Left ventricle myocardium inferior (tissue), 1 donor: Measurements from ENCODE around the gene NPY2R. TPM values are rescaled to one million over a fixed set of nuclear protein-coding genes. Genes with fewer than 3 reads are reported as not detected.

Experiments used
- DNase-seq: peaks from one replicate; pipeline ENCODE4 v3.0.0-alpha.2; 2020
- H3K27ac ChIP-seq: fragments of 200-600 bp; replicated peaks from 2 replicates; pipeline ENCODE4 v1.8.0; 2021
- H3K27me3 ChIP-seq: fragments of 200-600 bp; 2 replicates; pipeline ENCODE4 v1.8.0; 2021; ENCODE audit warnings: low read depth
- H3K36me3 ChIP-seq: fragments of 200-600 bp; 2 replicates; pipeline ENCODE4 v1.8.0; 2021
- H3K4me1 ChIP-seq: fragments of 200-600 bp; 2 replicates; pipeline ENCODE4 v1.8.0; 2021
- H3K4me3 ChIP-seq: fragments of 200-600 bp; 2 replicates; pipeline ENCODE4 v1.8.0; 2021; ENCODE audit warnings: mild to moderate bottlenecking, moderate library complexity
- H3K9me3 ChIP-seq: fragments of 200-600 bp; replicated peaks from 2 replicates; pipeline ENCODE4 v1.8.0; 2021
- CTCF ChIP-seq: fragments of 200-600 bp; IDR thresholded peaks from 2 replicates; pipeline ENCODE4 v1.8.0; 2021; ENCODE audit warnings: antibody characterized with exemption, mild to moderate bottlenecking, borderline replicate concordance
- intact Hi-C: fragments of 100-400 bp; cut with micrococcal nuclease; formaldehyde crosslinking; loops from one replicate; pipeline ENCODE4 v1.11.0; 2022
- total RNA-seq: library from RNA; stranded (reverse); fragmentation: NEBNext Ultra II Directional; extraction: Animal tissue kit (Norgen Biotek cat#: 25700); gene quantifications from one replicate; pipeline ENCODE4 v1.2.1, GENCODE V29; 2021
- donor health status: DM: no; HTN: yes; CAD: no; lungs with severe emphysema.

The NPY2R gene
- total RNA-seq, 1 donor from 2014 or later, result not detected

GRCh38 chr4:155207534-155208257 is 740 bp upstream of the NPY2R start:
- DNase-seq, result no peak
- no peak overlapping the region for H3K27ac ChIP-seq
- H3K36me3 ChIP-seq, result no peaks in the 10 kb centered on the region
- no peak for TF ChIP-seq CTCF
- H3K9me3 ChIP-seq, result no peaks in the 10 kb centered on the region
- peaks cover 82% of the 10 kb centered on the region for H3K27me3 ChIP-seq
- peak overlapping the region; percentile 48 for H3K4me3 ChIP-seq
- peaks cover 15% of the 10 kb centered on the region for H3K4me1 ChIP-seq
- intact Hi-C loops, result no loop called here

- intact Hi-C loops, result no loop called here
- Histone ChIP-seq H3K4me1 (no peaks in the 10 kb centered on the region), H3K27ac (no peak overlapping the region), H3K9me3 (no peaks in the 10 kb centered on the region), H3K27me3 (no peaks in the 10 kb centered on the region), H3K36me3 (no peaks in the 10 kb centered on the region), H3K4me3 (no peak overlapping the region)
- DNase-seq, result no peak
- no peak for TF ChIP-seq CTCF
Measured at GRCh38 chr4:155220025-155220424, 11.6 kb downstream of the NPY2R start.

- Histone ChIP-seq H3K27me3 (no peaks in the 10 kb centered on the region), H3K27ac (no peak overlapping the region), H3K4me3 (no peak overlapping the region), H3K4me1 (no peaks in the 10 kb centered on the region), H3K36me3 (no peaks in the 10 kb centered on the region), H3K9me3 (no peaks in the 10 kb centered on the region)
- DNase-seq, result no peak
- intact Hi-C loops, result no loop called here
- no peak for TF ChIP-seq CTCF
Measured at GRCh38 chr4:155227131-155227530, 18.7 kb downstream of the NPY2R start.

GRCh38 chr4:155228713-155229112 is 20.3 kb downstream of the NPY2R start:
- no peak for TF ChIP-seq CTCF
- DNase-seq, result no peak
- H3K9me3 ChIP-seq, result no peaks in the 10 kb centered on the region
- H3K4me3 ChIP-seq, result no peak overlapping the region
- H3K4me1 ChIP-seq, result no peaks in the 10 kb centered on the region
- no peak overlapping the region for H3K27ac ChIP-seq
- H3K27me3 ChIP-seq, result no peaks in the 10 kb centered on the region
- no peaks in the 10 kb centered on the region for H3K36me3 ChIP-seq
- intact Hi-C loops, result no loop called here

GRCh38 chr4:155232432-155232831 is 24.0 kb downstream of the NPY2R start:
- DNase-seq, result no peak
- no peaks in the 10 kb centered on the region for H3K36me3 ChIP-seq
- intact Hi-C loops, result no loop called here
- no peaks in the 10 kb centered on the region for H3K4me1 ChIP-seq
- no peak overlapping the region for H3K4me3 ChIP-seq
- H3K9me3 ChIP-seq, result peaks cover 6% of the 10 kb centered on the region
- H3K27ac ChIP-seq, result no peak overlapping the region
- H3K27me3 ChIP-seq, result no peaks in the 10 kb centered on the region
- TF ChIP-seq CTCF, result no peak
